Colonic mucosa (tissue), 4 donors: ENCODE results near the gene SEMA6D. TPM values are rescaled to one million over a fixed set of nuclear protein-coding genes. Genes with fewer than 3 reads are reported as not detected.

Experiments
- DNase-seq: peaks from one replicate; pipeline ENCODE4 v3.0.0-alpha.2; 2020
- H3K27ac ChIP-seq: fragments of 200-600 bp; one replicate; pipeline ENCODE4 v1.8.0; 2021
- H3K27me3 ChIP-seq: fragments of 200-600 bp; one replicate; pipeline ENCODE4 v1.8.0; 2021
- H3K36me3 ChIP-seq: fragments of 200-600 bp; one replicate; pipeline ENCODE4 v1.8.0; 2021
- H3K4me1 ChIP-seq: fragments of 200-600 bp; one replicate; pipeline ENCODE4 v1.8.0; 2021; ENCODE audit warnings: mild to moderate bottlenecking
- H3K4me3 ChIP-seq: fragments of 200-600 bp; one replicate; pipeline ENCODE4 v1.8.0; 2021
- H3K9ac ChIP-seq, 2 donors: one replicate each; pipeline ENCODE4 v1.7.0; 2013; ENCODE audit warnings: control low read depth in 2 of 2, low read depth in 2 of 2, low read length in 2 of 2
- H3K9me3 ChIP-seq: fragments of 200-600 bp; one replicate; pipeline ENCODE4 v1.8.0; 2021
- CTCF ChIP-seq: fragments of 200-600 bp; IDR thresholded peaks from one replicate; pipeline ENCODE4 v1.8.0; 2022; ENCODE audit warnings: antibody characterized with exemption, mild to moderate bottlenecking
- intact Hi-C: fragments of 100-400 bp; cut with DNase I; formaldehyde crosslinking; loops from one replicate; pipeline ENCODE4 v1.14.1; 2022
- total RNA-seq, 2 donors: library from RNA; stranded (reverse); fragmentation: NEBNext Ultra II Directional in 1 of 2; extraction: Animal tissue kit (Norgen Biotek cat#: 25700) in 1 of 2; gene quantifications; one replicate each; pipeline ENCODE4 v1.2.1, GENCODE V29; 2021
- donor health status: healthy.
- donor health status: DM: no; HTN: no; CAD: no.
- donor health status: DM: no; HTN: no; CAD: no.

The SEMA6D gene
- total RNA-seq, 2 donors from 2014 or later, result 26.4 to 34.7 TPM

DNA sequence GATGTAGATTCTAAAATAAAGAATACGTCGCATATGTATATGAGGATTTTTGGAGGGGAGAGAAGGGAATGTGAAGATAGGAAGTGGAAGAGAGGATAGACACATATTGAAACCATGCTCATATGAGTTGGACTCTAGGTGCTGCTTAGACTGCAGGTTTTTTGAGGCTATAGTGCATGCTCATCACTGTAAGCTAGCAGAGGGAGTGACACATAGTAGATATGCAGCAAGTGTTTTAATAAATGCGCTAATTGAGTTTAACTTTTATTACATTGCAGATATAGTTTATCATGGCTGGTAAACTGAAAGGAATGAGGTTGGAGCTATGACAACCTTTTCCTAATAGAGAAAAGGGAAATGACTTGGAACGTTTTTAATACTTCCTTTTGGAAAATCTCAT is 7.7 kb downstream of the SEMA6D start:
- H3K36me3 ChIP-seq, result no peaks in the 10 kb centered on the region
- H3K27ac ChIP-seq, result no peak overlapping the region
- no peak overlapping the region for H3K9ac ChIP-seq
- H3K4me1 ChIP-seq, result peaks cover 3% of the 10 kb centered on the region
- no peak for TF ChIP-seq CTCF
- H3K4me3 ChIP-seq, result no peak overlapping the region
- H3K27me3 ChIP-seq, result no peaks in the 10 kb centered on the region
- no peaks in the 10 kb centered on the region for H3K9me3 ChIP-seq
- DNase-seq, result no peak
- intact Hi-C loops, result no loop called here

DNA sequence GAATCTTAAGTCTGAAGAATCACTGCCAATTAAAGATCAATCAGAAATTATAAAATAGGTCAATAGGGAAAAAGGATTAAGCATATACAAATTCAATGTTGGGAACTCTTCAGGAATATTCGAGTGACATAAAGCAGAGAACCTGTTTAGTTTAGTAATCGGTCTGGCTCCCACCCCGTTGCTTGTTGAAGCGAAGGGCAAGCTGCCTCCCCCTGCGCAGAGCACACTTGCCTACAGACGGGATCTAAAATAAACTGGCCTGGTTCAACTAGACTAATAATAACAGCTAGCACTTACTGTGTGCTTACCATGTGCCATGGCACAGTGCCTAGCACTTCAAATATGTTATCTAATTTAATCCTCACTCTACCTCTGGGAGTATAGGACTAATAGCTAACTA is 8.6 kb downstream of the SEMA6D start:
- no peaks in the 10 kb centered on the region for H3K4me1 ChIP-seq
- H3K27ac ChIP-seq, result no peak overlapping the region
- no peak overlapping the region for H3K4me3 ChIP-seq
- no peak for TF ChIP-seq CTCF
- no peak overlapping the region for H3K9ac ChIP-seq
- H3K27me3 ChIP-seq, result no peaks in the 10 kb centered on the region
- DNase-seq, result no peak
- intact Hi-C loops, result no loop called here
- no peaks in the 10 kb centered on the region for H3K9me3 ChIP-seq
- H3K36me3 ChIP-seq, result no peaks in the 10 kb centered on the region

DNA sequence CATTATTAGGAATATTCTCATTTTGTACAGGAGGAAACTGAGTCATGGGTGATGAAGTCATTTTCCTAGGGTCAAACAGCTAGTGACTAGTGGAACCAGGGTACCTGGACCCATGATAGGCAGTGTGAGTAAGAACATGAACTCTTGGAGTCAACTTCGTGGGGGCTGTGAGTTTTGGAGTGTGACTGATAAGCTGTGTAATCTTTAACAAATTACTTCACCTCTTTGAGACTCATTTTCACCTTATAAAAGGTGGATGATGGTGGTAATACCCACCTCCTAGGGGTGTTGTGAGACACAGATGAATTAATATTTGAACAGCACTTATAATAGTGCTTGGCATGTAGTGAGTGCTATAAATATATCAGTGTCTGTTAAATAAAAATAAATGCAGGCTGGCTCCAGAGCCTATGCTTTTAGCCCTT is 9.1 kb downstream of the SEMA6D start:
- no peak overlapping the region for H3K4me3 ChIP-seq
- no peaks in the 10 kb centered on the region for H3K36me3 ChIP-seq
- intact Hi-C loops, result no loop called here
- no peak for DNase-seq
- no peaks in the 10 kb centered on the region for H3K4me1 ChIP-seq
- no peaks in the 10 kb centered on the region for H3K9me3 ChIP-seq
- H3K9ac ChIP-seq, result no peak overlapping the region
- H3K27me3 ChIP-seq, result no peaks in the 10 kb centered on the region
- H3K27ac ChIP-seq, result no peak overlapping the region
- TF ChIP-seq CTCF, result no peak

DNA sequence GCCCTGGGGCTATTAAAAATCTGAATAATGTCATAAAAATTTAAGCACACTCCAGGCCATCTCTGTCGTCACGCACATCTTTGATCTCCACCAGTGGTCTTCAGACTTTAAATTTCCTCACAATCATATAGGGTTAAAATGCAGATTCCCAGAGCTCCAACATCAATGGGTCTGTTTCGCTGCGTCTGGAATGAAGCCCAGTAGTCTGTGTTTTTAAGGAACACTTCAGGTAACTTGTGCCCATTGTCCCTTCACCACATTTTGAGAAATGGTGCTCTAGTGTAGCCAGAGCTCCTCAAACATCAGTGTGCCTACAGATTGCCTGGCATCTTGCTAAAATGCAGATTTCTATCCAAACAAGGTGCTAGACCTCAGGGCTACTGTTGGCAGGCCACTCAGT is 9.8 kb downstream of the SEMA6D start:
- no peak for TF ChIP-seq CTCF
- intact Hi-C loops, result no loop called here
- Histone ChIP-seq H3K4me1 (no peaks in the 10 kb centered on the region), H3K9ac (no peak overlapping the region), H3K36me3 (no peaks in the 10 kb centered on the region), H3K4me3 (no peak overlapping the region), H3K27ac (no peak overlapping the region), H3K27me3 (no peaks in the 10 kb centered on the region), H3K9me3 (no peaks in the 10 kb centered on the region)
- DNase-seq, result no peak

DNA sequence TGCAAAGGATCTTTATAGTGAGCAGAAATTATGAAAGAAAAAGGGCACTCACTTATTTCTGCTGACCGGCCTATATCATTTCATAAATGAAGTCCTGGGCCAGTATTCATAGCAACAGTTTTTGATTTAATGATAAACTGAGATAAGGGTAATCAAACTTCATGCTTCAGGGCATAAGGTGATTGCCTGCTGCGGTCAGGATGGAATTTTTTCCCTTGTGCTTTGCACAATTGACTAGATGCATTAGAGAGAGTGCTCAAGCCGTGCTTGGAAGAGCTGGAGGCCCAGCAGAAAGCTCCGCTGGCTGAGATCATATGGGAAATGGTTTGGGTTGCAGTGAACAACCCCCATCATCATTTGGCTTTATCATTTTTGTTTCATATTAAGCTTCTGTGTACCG is 10.4 kb downstream of the SEMA6D start:
- no peak for DNase-seq
- H3K9ac ChIP-seq, result no peak overlapping the region
- H3K9me3 ChIP-seq, result no peaks in the 10 kb centered on the region
- no peak overlapping the region for H3K27ac ChIP-seq
- no peak for TF ChIP-seq CTCF
- no peaks in the 10 kb centered on the region for H3K36me3 ChIP-seq
- intact Hi-C loops, result no loop called here
- no peaks in the 10 kb centered on the region for H3K4me1 ChIP-seq
- H3K27me3 ChIP-seq, result no peaks in the 10 kb centered on the region
- no peak overlapping the region for H3K4me3 ChIP-seq

DNA sequence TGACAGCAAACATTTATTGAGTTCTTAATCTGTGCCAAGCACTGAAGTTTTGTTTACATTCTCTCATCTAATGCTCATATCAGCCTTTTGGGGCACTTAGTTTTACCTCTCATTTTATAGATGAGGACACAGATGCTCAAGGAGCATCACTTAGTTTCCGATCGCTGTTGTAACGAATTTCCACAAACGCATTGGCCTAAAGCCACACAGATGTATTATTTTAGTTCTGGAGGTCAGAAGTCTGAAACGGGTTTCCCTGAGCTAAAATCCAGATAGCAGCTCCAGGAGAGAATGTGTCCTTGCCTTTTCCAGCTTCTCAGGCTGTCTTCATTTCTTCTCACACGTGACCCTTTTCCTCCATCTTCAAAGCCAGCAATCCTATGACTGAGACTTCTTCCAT is 11.1 kb downstream of the SEMA6D start:
- Histone ChIP-seq H3K36me3 (no peaks in the 10 kb centered on the region), H3K4me3 (no peak overlapping the region), H3K9ac (no peak overlapping the region), H3K9me3 (no peaks in the 10 kb centered on the region), H3K27ac (no peak overlapping the region), H3K27me3 (no peaks in the 10 kb centered on the region), H3K4me1 (no peaks in the 10 kb centered on the region)
- no peak for DNase-seq
- intact Hi-C loops, result no loop called here
- TF ChIP-seq CTCF, result no peak
